Measurements from ENCODE around the gene MAGI2. TPM values are rescaled to one million over a fixed set of nuclear protein-coding genes. Genes with fewer than 3 reads are reported as not detected.

Gene MAGI2
- total RNA-seq, 1 experiment from 2014 or later: 0.34 TPM

DNA sequence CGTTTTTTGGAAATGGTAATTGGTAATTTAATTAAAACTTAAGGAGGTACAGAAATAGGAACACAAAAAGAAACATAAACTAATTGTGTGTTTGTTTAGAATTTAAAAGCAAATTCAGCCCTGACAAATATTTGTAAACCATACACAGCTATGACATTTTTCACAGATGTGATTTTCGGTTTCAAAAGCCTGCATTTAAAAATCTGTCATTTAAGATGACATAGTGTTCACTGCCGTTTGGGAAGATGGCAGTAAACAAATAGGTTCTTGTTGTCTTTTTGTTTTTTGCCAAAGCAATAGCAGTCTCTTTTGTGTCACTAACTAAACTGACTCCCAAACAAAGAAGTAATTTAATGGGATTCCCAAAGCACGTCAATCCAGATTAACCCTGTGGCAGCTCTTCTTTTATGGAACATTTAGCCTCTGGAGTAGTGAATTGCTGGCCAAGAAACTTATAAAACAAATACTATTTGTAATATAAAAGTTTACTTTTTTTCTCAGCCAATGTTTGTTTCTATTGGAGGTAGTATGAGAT, 957.3 kb downstream of the MAGI2 start:
- Histone ChIP-seq H3K9me3 (ENCODE audit: low read depth, low read length, poor library complexity, severe bottlenecking) (no peaks in the 10 kb centered on the region), H3K4me3 (ENCODE audit: low read depth, low read length, poor library complexity, severe bottlenecking) (no peak overlapping the region), H3K27ac (ENCODE audit: low read depth, low read length, poor library complexity, severe bottlenecking) (no peak overlapping the region), H3K4me1 (ENCODE audit: insufficient read depth, low read length, poor library complexity, severe bottlenecking) (no peaks in the 10 kb centered on the region), H3K27me3 (replicated peaks; ENCODE audit: insufficient read depth, low read depth, low read length, poor library complexity) (peaks cover 32% of the 10 kb centered on the region), H3K36me3 (ENCODE audit: insufficient read depth, low read length, poor library complexity, severe bottlenecking) (no peaks in the 10 kb centered on the region)
- intact Hi-C loops (cut with micrococcal nuclease; ENCODE audit: unreplicated experiment): no loop called here
- TF ChIP-seq, protein P1, sequence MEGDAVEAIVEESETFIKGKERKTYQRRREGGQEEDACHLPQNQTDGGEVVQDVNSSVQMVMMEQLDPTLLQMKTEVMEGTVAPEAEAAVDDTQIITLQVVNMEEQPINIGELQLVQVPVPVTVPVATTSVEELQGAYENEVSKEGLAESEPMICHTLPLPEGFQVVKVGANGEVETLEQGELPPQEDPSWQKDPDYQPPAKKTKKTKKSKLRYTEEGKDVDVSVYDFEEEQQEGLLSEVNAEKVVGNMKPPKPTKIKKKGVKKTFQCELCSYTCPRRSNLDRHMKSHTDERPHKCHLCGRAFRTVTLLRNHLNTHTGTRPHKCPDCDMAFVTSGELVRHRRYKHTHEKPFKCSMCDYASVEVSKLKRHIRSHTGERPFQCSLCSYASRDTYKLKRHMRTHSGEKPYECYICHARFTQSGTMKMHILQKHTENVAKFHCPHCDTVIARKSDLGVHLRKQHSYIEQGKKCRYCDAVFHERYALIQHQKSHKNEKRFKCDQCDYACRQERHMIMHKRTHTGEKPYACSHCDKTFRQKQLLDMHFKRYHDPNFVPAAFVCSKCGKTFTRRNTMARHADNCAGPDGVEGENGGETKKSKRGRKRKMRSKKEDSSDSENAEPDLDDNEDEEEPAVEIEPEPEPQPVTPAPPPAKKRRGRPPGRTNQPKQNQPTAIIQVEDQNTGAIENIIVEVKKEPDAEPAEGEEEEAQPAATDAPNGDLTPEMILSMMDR (conservative IDR thresholded peaks at IDR 0.05; ENCODE audit: low read depth, low read length): no peak
- no peak for TF ChIP-seq EZH2 (IDR thresholded peaks at IDR 0.05; ENCODE audit: borderline replicate concordance, low read depth, low read length, poor library complexity, severe bottlenecking)
- ChIA-PET POLR2A (ENCODE audit: low non-redundant PET) (no interaction called here), CTCF (no interaction called here)
- DNase-seq (ENCODE audit: low spot score): no peak
- no TSS peak for BruUV-seq (replicated peaks)

DNA sequence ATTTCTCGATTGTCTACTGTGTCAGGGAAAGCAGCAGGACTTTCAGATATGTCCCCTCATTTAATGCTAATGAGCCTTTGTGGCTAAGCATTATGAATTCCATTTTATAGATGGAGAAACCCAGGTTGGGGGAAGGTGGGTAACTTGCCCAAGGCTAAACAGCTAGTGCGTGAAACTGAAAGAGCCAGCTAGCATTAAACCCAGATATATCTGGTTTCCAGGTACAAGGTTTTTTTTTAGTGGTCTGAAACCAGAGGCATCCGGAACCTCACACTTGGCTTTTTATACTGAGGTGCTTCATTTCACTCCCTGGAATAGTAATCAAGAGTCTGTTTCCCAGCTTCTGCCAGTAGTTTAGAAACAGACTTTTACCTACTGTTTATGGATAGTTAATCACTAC, 960.1 kb downstream of the MAGI2 start:
- DNase-seq (ENCODE audit: low spot score): no peak
- Histone ChIP-seq H3K9me3 (ENCODE audit: low read depth, low read length, poor library complexity, severe bottlenecking) (no peaks in the 10 kb centered on the region), H3K27me3 (replicated peaks; ENCODE audit: insufficient read depth, low read depth, low read length, poor library complexity) (peaks cover 40% of the 10 kb centered on the region), H3K4me3 (ENCODE audit: low read depth, low read length, poor library complexity, severe bottlenecking) (no peak overlapping the region), H3K4me1 (ENCODE audit: insufficient read depth, low read length, poor library complexity, severe bottlenecking) (no peaks in the 10 kb centered on the region), H3K36me3 (ENCODE audit: insufficient read depth, low read length, poor library complexity, severe bottlenecking) (no peaks in the 10 kb centered on the region), H3K27ac (ENCODE audit: low read depth, low read length, poor library complexity, severe bottlenecking) (no peak overlapping the region)
- POLR2A ChIA-PET (ENCODE audit: low non-redundant PET): no interaction called here
- no TSS peak for BruUV-seq (replicated peaks)
- TF ChIP-seq, protein P1 (conservative IDR thresholded peaks at IDR 0.05; ENCODE audit: low read depth, low read length): no peak
- CTCF ChIA-PET: no interaction called here
- intact Hi-C loops (cut with micrococcal nuclease; ENCODE audit: unreplicated experiment): no loop called here

DNA sequence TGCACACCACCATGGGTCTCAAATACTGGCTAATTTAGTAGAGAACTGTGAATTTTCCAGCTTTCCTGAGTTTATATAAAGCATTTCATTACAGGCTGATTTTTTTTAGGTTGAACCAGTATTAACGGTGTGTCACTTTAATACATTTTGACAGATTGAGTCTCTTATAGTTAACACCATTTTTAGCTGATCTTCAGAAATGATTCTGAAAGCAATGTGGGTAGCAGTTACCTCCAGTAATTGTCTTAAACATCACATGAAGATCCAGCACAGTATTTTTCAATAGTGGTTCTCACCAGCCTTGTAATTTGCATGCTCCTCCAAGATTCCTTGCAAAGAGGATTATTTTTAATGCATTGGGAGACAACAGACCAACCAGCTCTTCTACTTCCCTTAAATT, 961.3 kb downstream of the MAGI2 start:
- no peaks in the 10 kb centered on the region for H3K4me1 ChIP-seq (ENCODE audit: insufficient read depth, low read length, poor library complexity, severe bottlenecking)
- H3K36me3 ChIP-seq (ENCODE audit: insufficient read depth, low read length, poor library complexity, severe bottlenecking): no peaks in the 10 kb centered on the region
- no peaks in the 10 kb centered on the region for H3K9me3 ChIP-seq (ENCODE audit: low read depth, low read length, poor library complexity, severe bottlenecking)
- intact Hi-C loops (cut with micrococcal nuclease; ENCODE audit: unreplicated experiment): no loop called here
- no peak overlapping the region for H3K27ac ChIP-seq (ENCODE audit: low read depth, low read length, poor library complexity, severe bottlenecking)
- BruUV-seq (replicated peaks): no TSS peak
- no peak for DNase-seq (ENCODE audit: low spot score)
- ChIA-PET POLR2A (ENCODE audit: low non-redundant PET) (no interaction called here), CTCF (no interaction called here)
- TF ChIP-seq EZH2 (IDR thresholded peaks at IDR 0.05; ENCODE audit: borderline replicate concordance, low read depth, low read length, poor library complexity, severe bottlenecking): no peak
- TF ChIP-seq, protein P1 (conservative IDR thresholded peaks at IDR 0.05; ENCODE audit: low read depth, low read length): no peak
- H3K27me3 ChIP-seq (replicated peaks; ENCODE audit: insufficient read depth, low read depth, low read length, poor library complexity): peaks cover 44% of the 10 kb centered on the region
- no peak overlapping the region for H3K4me3 ChIP-seq (ENCODE audit: low read depth, low read length, poor library complexity, severe bottlenecking)

All from A673 (cell line).